ENCODE results near the gene NXPE3.

GRCh38 chr3:101730839-101731238 lies 48.2 kb upstream of the NXPE3 start:
- no peak for TF ChIP-seq ZNF277 (CRISPR knock-in tag; IDR thresholded peaks at IDR 0.05; ENCODE audit: borderline replicate concordance)
- TF ChIP-seq ZFX (CRISPR knock-in tag; IDR thresholded peaks at IDR 0.05) = no peak
- no peak for TF ChIP-seq CTCF (IDR thresholded peaks at IDR 0.05 in 2 of 3, conservative IDR thresholded peaks at IDR 0.05 in 1 of 3; ENCODE audit: insufficient read depth in 2 of 3, low read depth in 1 of 3, low read length in 3 of 3)
- TF ChIP-seq EZH2 (IDR thresholded peaks at IDR 0.05; ENCODE audit: borderline replicate concordance, low read depth, low read length) = no peak
- no peak for TF ChIP-seq MED1 (CRISPR knock-in tag; IDR thresholded peaks at IDR 0.05; ENCODE audit: borderline replicate concordance)
- no peak for TF ChIP-seq NRF1 (conservative IDR thresholded peaks at IDR 0.05 in 1 of 2, IDR thresholded peaks at IDR 0.05 in 1 of 2)

Data from K562 (cell line).